HepG2 (cell line): Measurements from ENCODE around the gene TMC8. TPM values are rescaled to one million over a fixed set of nuclear protein-coding genes. Genes with fewer than 3 reads are reported as not detected.

Experiments used
- EP300 ChIP-seq, 3 experiments: sonication (generic) in 1 of 3; formaldehyde crosslinking in 1 of 3; IDR thresholded peaks; 2 replicates each; pipeline versions ENCODE4 v1.5.1 to v1.6.1; 2011 to 2020; ENCODE audit warnings: low read depth in 2 of 3, low read length in 2 of 3, borderline replicate concordance in 1 of 3, improper control_type of control experiment in 1 of 3, mild to moderate bottlenecking in 1 of 3, missing genetic modification reagents in 1 of 3, moderate library complexity in 1 of 3
- FOSL2 ChIP-seq: sonication (generic); formaldehyde crosslinking; IDR thresholded peaks from 2 replicates; pipeline ENCODE4 v1.4.0; 2020; ENCODE audit warnings: missing genetic modification reagents
- FOXP4 ChIP-seq: sonication (generic); formaldehyde crosslinking; IDR thresholded peaks from 2 replicates; pipeline ENCODE4 v1.4.0; 2020; ENCODE audit warnings: missing genetic modification reagents
- NFATC3 ChIP-seq: sonication (generic); formaldehyde crosslinking; IDR thresholded peaks from 2 replicates; pipeline ENCODE4 v1.5.1; 2020; ENCODE audit warnings: mild to moderate bottlenecking, missing genetic modification reagents
- PCBP1 ChIP-seq: fragments of 200-400 bp; formaldehyde crosslinking; IDR thresholded peaks from 2 replicates; pipeline ENCODE4 v1.6.1; 2017; ENCODE audit warnings: mild to moderate bottlenecking, low read depth, low read length, borderline replicate concordance
- POLR2AphosphoS5 ChIP-seq: IDR thresholded peaks from 2 replicates; pipeline ENCODE4 v1.6.1; 2012; ENCODE audit warnings: low read depth, low read length
- REXO4 ChIP-seq: sonication (generic); formaldehyde crosslinking; IDR thresholded peaks from 2 replicates; pipeline ENCODE4 v1.8.0; 2022; ENCODE audit warnings: missing genetic modification reagents, mild to moderate bottlenecking, borderline replicate concordance
- UBTF ChIP-seq: sonication (generic); formaldehyde crosslinking; IDR thresholded peaks from 2 replicates; pipeline ENCODE4 v1.4.0; 2020; ENCODE audit warnings: mild to moderate bottlenecking, missing genetic modification reagents
- ZNF138 ChIP-seq: sonication (generic); formaldehyde crosslinking; IDR thresholded peaks from 2 replicates; pipeline ENCODE4 v1.5.0; 2020; ENCODE audit warnings: mild to moderate bottlenecking, low read depth, missing genetic modification reagents
- ZNF292 ChIP-seq: sonication (generic); formaldehyde crosslinking; IDR thresholded peaks from 2 replicates; pipeline ENCODE4 v1.8.1; 2022; ENCODE audit warnings: mild to moderate bottlenecking, low read depth, missing genetic modification reagents, borderline replicate concordance
- ZNF335 ChIP-seq: sonication (generic); formaldehyde crosslinking; IDR thresholded peaks from 2 replicates; pipeline ENCODE4 v1.4.0; 2020; ENCODE audit warnings: missing genetic modification reagents
- ZNF550 ChIP-seq: sonication (generic); formaldehyde crosslinking; IDR thresholded peaks from 2 replicates; pipeline ENCODE4 v1.4.0; 2020; ENCODE audit warnings: mild to moderate bottlenecking, missing genetic modification reagents, borderline replicate concordance
- ZNF709 ChIP-seq: sonication (generic); formaldehyde crosslinking; IDR thresholded peaks from 2 replicates; pipeline ENCODE4 v1.5.0; 2020; ENCODE audit warnings: mild to moderate bottlenecking, missing genetic modification reagents
- ZNF878 ChIP-seq: sonication (generic); formaldehyde crosslinking; IDR thresholded peaks from 2 replicates; pipeline ENCODE4 v1.8.1; 2023; ENCODE audit warnings: mild to moderate bottlenecking, missing genetic modification reagents, moderate library complexity
- polyA plus RNA-seq, 8 experiments: library from polyadenylated mRNA; depleted of rRNA in 3 of 8; stranded (reverse) in 7 of 8; unstranded in 1 of 8; fragments of >200 nt; fragmentation: Illumina TruSeq in 4 of 8; extraction: Trizol in 4 of 8; gene quantifications; 2 replicates each; pipeline versions ENCODE4 v1.2.1 to v1.2.3, GENCODE V29; 2011 to 2016; ENCODE audit warnings: low read depth in 4 of 8, missing spikeins in 1 of 8, mixed read lengths in 1 of 8; ENCODE audit not compliant: insufficient read depth in 1 of 8
- total RNA-seq, 5 experiments: library from RNA; depleted of rRNA; stranded (reverse); fragments of >200 nt; fragmentation: Illumina TruSeq; extraction: Trizol; gene quantifications; 2 replicates each; pipeline ENCODE4 v1.2.3, GENCODE V29; 2016; ENCODE audit warnings: low read depth in 1 of 5
- TF ChIP-seq, protein P1 (sequence below): sonication (generic); formaldehyde crosslinking; IDR thresholded peaks from 2 replicates; pipeline ENCODE4 v1.8.1; 2023; ENCODE audit warnings: mild to moderate bottlenecking, missing genetic modification reagents
- TF ChIP-seq, protein P2 (sequence below), 2 experiments: fragments of 450-650 bp in 1 of 2; sonication (generic) in 1 of 2; formaldehyde crosslinking; IDR thresholded peaks; 2 replicates each; pipeline versions ENCODE4 v1.5.0 to v1.8.0; 2020 to 2022; ENCODE audit warnings: mild to moderate bottlenecking in 1 of 2, missing genetic modification reagents in 1 of 2
- TF ChIP-seq, protein P3 (sequence below): sonication (generic); formaldehyde crosslinking; IDR thresholded peaks from 2 replicates; pipeline ENCODE4 v1.8.1; 2023; ENCODE audit warnings: mild to moderate bottlenecking, moderate library complexity, missing genetic modification reagents

Gene TMC8
- total and polyA plus RNA-seq, 2 of the 13 experiments (the other 11 are each of a cell fraction or from before 2014, with no cell fraction given): 0.53 to 7.8 TPM

- TF ChIP-seq, protein P1, sequence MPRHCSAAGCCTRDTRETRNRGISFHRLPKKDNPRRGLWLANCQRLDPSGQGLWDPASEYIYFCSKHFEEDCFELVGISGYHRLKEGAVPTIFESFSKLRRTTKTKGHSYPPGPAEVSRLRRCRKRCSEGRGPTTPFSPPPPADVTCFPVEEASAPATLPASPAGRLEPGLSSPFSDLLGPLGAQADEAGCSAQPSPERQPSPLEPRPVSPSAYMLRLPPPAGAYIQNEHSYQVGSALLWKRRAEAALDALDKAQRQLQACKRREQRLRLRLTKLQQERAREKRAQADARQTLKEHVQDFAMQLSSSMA (CRISPR knock-in tag): no peak; the same call in 1 of the 2 replicates
- TF ChIP-seq ZNF709 (CRISPR knock-in tag) (peak; percentile 78; the same call in 1 of the 2 replicates), FOSL2 (CRISPR knock-in tag) (peak; percentile 28; the same call in 1 of the 2 replicates), ZNF138 (CRISPR knock-in tag) (no peak), UBTF (CRISPR knock-in tag) (peak; percentile 85), POLR2AphosphoS5 (peak; percentile 21; the same call in 1 of the 2 replicates), ZNF335 (CRISPR knock-in tag) (peak; percentile 75; the same call in 1 of the 2 replicates), REXO4 (CRISPR knock-in tag) (no peak), ZNF878 (peak; percentile 26; the same call in 1 of the 2 replicates), EP300 (IDR thresholded peaks at IDR 0.05; ENCODE audit: low read depth in 2 of 2, low read length in 2 of 2) (peak in 1 of 2 experiments; percentile 30; a peak in 1 of 4 replicates), EP300 (CRISPR knock-in tag; IDR thresholded peaks at IDR 0.05; ENCODE audit: borderline replicate concordance) (no peak), PCBP1 (no peak), NFATC3 (CRISPR knock-in tag) (no peak), FOXP4 (CRISPR knock-in tag) (peak; percentile 32; the same call in 1 of the 2 replicates), ZNF292 (CRISPR knock-in tag) (peak; percentile 60; the same call in 1 of the 2 replicates), ZNF550 (CRISPR knock-in tag) (no peak)
- TF ChIP-seq, protein P2, sequence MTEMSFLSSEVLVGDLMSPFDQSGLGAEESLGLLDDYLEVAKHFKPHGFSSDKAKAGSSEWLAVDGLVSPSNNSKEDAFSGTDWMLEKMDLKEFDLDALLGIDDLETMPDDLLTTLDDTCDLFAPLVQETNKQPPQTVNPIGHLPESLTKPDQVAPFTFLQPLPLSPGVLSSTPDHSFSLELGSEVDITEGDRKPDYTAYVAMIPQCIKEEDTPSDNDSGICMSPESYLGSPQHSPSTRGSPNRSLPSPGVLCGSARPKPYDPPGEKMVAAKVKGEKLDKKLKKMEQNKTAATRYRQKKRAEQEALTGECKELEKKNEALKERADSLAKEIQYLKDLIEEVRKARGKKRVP (CRISPR knock-in tag; IDR thresholded peaks at IDR 0.05): no peak
- TF ChIP-seq, protein P3, sequence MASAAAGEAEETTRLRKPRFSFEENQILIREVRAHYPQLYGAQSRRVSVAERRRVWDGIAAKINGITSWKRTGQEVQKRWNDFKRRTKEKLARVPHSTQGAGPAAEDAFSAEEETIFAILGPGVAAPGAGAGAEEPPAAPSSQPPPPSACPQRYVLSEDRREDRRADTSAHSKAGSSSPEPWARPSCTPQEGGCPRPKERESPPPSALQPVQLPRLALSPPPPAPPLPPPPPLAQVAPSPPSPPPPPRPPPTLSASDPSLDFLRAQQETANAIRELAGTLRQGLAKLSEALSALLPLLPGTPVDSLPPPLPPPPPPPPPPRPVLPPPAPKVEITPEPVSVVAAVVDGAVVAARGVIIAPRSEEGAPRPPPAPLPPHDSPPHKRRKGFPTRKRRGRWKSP: no peak
Observed at GRCh38 chr17:78130437-78131101, at the start of gene TMC8 (continued).
